Measurements from ENCODE around the gene SDK1.
"Not testable (repeated sequence)": the region's sequence is repeated elsewhere in the genome, so short reads cannot be mapped to it uniquely, and the experiment has no call there.

SDK1 gene

DNA sequence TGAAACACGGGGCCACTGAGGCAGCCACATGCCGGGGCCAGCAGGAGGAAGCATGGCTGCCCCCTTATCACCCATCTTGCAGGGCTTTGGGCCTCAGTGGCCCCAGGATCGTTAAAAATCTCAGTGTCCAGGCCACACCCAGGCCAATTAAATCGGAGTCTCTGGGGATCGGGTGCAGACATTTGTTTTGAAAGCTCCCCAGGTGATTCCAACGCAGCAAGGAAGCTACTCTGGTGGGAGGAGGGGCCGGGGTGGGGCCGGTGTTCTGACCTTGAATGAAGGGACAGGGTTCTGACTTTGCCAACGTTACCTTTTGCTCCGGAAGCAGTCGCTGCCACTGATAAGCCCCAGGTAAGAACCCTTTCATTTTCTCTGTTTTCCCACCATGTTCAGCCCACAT, 968.7 kb downstream of the SDK1 start:
- no peak for DNase-seq

DNA sequence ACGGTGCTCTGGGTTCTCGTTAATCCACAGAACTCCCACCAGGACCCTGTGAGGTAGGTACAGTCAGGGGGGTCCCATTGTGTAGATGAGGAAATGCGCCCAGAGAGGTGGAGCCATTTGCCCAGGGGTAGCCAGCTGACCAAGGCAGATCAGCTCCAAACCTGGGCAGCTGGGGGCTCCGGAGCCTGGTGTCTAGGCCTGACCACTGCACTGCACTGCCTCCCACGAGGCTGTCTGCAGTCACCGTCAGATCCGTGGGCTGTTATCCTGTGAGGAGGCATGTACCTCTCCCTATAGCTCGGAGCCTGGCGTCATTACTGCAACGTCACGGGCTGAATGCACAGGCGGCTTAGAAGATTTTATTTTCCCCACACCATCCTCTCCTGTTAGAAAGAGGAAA, 969.2 kb downstream of the SDK1 start:
- no peak for DNase-seq

DNA sequence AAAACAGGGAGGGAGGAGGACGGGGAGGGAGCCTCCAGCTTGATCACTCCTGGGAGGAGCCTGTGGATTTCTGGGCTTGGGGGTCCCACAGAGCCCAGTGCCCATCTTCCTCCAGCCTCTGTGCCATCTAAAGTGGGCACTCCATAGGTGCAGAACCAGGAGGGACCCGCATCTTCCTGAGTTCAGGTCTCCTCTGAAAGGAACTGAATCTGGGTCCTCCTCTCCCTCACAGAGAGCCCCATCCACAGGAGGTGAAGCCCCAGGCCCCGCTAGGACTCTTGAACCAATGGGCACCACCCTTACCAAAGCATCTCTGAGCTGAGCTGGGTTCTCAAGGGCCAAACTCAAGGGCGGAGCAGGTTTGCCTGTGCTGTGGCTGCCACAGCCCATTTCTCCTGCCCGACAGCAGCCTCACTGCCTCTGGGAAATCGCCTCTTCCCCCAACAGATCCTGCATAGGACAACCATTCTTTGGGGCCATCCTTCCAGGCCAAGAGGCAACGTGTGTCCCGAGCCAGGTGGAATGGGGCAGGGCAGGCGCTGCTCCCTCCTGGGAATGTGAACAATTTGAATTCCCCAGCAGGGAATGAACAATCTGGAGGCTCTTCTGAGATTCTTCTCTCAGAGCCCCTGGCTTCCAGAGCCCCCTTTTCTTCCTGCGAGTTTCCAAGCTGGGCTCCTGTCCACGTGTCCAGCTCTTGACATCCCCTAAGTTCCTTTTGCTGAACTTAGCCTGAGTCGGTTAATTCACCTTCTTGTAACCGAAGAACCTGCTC, 970.1 kb downstream of the SDK1 start:
- DNase-seq: no peak

DNA sequence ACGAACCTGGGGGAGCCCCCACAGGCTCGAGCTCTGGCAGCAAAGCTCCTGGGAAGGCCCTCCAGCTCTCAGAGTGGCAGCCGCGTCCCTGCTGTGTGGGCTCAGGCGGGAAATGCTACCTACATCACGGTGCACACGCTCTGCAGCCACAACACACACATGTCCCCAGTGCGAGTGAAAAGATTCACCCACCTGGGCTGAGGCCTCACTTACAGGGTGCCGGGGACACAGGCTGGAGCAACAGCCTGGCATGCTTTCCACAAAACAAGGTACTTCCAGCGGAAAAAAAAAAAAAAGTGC, 970.6 kb downstream of the SDK1 start:
- no peak for DNase-seq

DNA sequence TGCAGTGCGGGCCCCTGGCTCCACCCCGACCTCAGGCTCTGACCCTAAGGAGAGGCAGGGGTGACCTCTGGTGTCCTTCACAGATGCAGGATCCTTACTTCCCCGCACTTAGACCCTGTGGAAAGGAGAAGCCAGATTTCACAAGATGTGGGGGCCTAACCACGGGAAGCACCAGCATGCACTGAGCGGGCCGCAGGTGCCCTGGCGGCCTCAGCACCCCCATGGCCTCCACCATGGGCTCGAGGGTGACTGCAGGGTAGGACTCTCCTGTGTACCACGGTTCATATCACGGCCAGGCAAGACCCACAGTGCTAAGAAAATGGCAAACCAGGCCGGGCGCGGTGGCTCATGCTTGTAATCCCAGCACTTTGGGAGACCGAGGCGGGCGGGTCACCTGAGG, 971.1 kb downstream of the SDK1 start:
- DNase-seq: no peak

DNA sequence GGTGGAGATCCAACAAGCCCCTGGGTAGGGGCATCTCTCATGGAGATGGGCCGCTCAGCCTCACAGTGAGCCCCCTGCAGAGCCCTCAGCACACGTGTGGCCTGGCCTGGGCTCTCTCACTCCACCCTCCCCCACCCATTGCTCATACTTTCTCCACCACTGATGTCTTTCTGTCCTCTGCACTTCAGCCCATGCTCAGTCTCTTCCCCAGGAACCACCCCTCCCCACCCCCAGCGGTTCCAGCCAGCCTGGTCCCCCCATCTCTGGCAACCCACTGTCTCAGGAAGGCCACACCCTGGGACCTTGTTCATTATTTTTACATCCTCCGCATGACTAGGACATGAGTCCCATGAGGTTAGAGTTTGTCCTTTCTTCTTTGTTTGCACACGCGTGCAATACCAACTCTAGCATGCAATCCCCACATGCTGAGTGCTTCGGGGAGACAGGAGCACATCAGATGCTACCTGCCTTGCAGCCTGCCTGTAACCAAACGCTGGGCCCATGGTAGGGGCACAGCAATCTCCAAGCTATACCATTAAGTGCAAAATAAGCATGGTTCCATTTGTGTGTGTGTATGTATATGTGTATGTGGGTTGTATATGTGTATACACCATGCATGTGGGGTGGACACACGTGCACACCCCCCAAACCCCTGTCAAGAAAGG, 972.6 kb downstream of the SDK1 start:
- DNase-seq: no peak

DNA sequence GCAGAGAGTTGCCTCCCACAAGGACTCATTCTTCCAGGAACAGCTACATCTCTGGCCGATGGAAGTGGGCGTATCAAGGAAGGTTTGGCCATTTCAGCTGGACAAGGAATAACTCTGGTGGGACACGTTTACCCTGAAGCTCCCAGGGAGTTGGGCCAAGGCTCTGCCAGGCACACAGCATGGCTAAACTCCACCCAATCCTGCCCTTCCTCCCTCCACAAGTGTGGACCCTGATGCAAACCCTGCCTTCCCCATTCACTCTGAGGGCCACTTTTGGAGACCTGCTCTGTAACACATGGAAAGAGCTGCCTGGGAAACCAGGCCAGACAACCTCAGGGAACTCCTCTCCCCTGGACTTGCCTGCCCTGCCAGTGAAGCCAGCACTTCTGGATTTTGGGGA, 973.2 kb downstream of the SDK1 start:
- no peak for DNase-seq

DNA sequence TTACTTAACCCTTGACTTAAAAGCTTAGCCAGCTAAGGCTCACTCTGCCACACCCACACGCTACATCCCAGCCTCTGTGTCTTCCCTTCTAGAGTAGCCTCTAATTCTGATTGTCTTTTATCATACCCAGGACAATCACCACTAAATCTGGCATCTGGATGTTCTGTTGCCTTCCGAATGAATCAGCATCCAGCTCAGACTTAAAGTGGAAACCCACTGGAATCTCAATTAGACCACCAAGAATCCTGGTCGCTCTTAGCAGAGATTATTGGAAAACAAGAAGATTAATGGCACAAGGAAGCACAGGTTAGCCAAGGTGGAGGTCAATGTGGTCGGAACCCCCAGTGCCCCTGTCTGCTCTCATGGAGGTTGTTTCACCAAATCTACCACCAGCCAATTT, 976.9 kb downstream of the SDK1 start:
- no peak for DNase-seq

DNA sequence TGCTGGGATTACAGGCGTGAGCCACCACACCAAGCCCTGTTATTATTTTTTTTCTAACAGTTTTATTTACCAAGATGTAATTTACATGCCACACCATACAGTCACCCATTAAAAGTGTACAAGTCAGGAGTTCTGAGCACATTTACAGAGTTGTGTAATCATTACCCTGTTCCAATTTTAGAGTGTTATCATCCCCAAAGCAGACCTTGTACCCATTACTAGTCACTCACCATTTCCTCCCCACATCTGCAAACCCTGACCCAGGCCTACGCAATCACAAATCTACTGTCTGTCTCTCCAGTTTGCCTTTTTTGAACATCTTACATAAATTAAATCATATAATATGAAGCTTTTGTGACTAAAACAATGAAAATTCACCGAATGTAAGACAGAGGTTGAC, 978.2 kb downstream of the SDK1 start:
- no peak for DNase-seq

DNA sequence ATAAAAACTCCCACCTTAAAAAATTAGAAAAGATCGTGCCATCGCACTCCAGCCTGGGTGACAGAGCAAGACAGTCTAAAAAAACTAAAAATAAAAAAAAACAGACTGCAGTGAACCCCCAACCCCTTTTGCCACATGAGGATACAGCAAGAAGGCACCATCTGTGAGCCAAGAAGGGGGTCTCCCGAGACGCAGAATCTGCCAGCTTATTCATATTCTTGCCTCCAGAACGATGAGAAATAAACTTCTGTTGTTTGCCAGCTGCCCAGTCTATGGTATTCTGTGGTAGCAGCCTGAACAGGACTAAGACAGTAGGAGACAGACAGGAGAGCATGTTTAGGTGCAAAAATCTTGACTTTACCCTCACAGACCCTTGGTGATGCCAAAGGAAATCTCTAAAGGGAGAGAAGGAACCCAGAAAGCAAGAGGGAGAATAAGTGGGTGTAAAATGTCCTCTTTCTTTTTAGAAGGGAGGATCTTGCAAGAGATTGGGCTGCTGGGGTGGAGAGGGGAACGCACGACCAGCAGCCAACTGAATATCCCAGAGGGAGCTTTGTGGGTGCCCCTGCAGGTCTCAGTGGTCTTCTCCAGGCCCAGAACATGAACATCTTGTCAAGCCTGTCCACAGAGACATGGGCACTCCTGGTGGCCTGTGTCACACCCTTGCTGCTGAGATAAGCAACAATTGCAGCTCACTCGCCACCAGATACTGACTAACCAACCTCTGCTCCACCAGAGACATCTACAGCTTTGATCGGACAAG, 980.4 kb downstream of the SDK1 start:
- no peak for DNase-seq

DNA sequence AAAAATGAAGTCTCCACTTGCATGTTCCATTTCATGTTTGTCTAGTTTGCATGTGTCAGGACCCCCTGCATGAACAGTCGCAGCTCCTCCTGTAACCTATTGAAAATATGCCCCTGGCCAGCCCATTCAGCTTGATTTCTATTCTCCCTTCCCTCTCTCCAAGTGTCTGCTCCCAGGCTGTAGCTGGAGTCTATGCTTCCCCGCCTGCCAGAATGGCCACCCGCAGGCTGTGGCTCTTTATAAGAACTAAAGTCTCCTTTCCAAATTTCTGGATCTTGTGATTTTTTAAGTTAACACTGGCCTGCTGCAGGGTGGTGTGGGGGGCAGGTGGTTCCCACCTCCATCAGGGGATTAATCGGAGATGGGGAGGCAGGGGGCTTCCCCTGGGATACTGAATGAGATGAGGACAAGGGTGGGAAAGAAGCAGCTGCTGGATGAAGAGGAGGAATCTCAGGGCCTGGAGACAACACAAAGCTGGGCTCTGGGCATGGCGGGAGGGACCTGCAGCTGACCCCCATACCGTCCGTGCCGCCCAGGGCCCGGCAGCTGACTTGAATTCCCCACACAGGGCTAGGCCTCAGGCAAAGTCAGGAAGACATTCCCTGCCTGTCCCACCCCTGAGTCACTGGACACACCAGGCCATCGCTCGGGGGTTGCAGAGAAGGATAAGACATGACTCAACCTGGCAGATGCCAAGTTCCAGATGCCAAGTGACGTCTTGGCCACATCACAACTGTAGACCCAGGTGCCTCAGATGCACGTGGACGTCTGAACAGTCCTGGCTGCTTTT, 981.6 kb downstream of the SDK1 start:
- no peak for DNase-seq

DNA sequence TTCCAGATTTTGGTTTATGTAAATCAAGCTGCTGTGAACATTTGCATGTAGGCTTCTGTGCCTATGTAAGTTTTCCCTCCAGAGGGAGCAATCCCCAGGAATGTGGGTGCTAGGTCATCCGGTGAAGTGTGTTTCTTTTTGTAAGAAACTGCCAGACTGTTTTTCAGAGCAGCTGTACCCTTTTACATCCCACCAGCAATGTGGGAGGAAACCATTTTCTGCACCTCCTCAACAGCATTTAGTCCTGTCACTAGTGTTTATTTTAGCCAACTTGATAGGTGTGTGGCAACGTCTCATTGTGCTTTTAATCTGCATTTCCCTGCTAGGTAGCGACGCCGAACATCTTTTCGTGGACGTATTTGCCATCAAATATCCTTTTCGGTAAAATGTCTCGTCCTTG, 985.3 kb downstream of the SDK1 start:
- no peak for DNase-seq

DNA sequence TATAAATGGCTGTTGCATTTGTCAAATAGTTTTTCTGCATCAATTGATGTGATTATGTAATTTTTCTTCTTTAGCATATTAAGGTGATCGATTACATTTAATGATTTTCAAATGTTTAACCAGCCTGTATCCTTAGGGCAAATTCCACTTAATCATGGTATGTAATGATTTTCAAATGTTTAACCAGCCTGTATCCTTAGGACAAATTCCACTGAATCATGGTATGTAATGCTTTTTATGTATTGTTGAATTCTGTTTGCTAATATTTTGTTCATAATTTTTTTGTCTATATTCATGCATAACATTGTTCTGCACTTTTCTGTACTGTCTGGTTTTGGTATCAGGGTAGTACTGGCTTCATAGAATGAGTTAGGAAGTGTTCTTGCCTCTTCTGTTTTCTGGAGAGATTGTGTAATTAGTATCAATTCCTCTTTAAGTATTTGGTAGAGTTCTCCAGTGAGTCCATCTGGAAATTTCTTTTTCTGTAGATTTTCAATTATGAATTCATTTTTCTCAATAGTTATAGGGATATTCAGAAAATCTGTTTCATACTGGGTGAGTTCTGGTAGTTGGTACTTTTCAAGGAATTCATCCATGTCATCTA, 987.8 kb downstream of the SDK1 start:
- no peak for DNase-seq

DNA sequence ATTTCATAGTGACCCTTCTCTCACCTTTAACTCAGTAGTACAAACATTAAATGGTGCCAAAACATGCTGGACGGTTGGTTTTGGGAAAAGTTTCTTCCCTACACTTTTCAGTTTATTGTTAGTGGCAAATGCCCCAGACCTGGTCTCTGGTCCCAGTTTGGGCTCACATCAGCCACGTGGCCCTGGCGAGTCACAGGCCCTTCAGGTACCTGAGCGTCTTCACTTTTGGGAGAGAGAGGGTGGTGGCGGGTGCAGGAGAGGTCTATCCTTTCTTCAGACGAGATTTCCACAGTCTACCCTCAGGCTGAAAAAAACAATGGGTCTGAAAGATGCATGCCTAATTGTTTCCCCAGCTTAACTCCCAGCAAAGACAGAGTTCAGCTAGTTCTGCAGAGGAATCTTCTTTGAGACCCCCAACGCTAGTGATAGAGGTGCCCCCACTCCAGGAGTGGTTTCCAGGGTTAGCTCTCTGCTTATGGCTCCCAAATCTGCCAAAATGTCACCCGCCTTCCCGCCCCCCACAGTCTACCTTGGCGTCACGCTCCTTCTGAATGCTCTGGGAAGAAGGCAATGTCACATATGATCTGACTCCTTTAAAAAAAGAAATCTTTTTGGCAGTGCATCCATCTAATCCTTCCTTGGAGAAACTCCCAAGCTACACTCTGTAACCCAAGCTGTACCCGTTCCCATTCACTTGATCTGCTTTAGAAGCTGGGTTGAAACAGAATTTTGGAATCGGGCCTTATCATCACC, 996.3 kb downstream of the SDK1 start:
- DNase-seq: no peak

DNA sequence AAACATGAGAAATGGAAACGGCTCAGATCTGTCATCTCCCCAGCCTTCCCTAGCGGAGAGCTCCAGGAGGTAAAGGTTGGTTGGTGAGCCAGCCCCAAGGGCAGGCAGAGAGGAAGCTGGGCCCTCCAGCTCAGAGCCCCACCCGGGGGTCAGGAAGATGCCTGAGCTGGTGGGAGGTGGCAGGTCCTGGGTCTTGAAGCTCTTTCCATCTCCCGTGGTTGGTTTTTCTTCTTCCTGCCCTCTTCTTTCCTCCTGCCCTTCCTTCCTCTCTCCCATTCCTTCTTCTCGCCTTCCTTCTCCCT, 996.8 kb downstream of the SDK1 start:
- no peak for DNase-seq

DNA sequence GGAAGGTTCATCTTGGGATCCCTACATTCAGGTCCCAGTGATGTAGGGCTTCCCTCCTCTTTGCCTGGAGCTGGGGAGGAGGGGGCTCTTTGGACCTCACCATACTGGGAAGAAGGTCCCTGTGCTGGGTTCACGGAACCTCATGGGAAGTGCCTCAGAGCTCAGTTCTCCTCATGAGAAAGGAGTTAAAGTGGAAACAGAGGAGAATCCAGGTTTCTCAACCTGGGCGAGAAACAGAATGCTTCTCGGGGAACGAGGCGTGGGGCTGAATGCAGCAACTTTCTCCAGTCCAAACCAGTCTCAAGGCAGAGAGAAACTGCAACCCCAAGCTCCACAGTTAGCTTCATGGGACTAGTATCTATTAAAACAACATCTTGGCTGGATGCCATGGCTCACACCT, 998.4 kb downstream of the SDK1 start:
- no peak for DNase-seq

DNA sequence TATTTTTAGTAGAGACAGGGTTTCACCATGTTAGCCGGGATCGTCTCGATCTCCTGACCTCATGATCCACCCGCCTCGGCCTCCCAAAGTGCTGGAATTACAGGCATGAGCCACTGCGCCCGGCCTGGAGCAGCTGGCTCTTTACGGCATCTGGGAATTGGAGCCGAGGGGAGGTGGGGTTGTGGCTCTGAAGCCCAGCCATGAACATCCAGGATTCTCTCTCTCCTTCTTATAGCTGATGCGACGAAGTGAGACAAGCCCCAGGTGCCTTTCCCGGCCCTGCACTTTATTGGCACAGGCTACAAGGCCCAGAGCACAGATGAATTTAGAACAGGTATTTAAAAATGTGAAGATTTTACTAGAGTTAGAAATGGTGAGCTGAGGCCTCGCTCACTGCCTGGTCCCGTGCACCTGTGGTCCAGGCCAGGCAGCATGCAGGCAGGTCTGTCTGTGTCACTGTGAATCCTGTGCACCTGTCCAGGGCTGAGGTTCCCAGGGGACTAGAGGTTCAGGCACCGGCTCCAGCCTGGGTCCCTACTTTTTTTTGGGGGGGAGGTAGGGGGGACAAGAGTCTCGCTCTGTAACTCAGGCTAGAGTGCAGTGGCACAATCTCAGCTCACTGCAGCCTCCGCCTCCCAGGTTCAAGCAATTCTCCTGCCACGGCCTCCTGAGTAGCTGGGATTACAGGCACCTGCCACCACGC, 1001.3 kb downstream of the SDK1 start:
- DNase-seq: no peak

DNA sequence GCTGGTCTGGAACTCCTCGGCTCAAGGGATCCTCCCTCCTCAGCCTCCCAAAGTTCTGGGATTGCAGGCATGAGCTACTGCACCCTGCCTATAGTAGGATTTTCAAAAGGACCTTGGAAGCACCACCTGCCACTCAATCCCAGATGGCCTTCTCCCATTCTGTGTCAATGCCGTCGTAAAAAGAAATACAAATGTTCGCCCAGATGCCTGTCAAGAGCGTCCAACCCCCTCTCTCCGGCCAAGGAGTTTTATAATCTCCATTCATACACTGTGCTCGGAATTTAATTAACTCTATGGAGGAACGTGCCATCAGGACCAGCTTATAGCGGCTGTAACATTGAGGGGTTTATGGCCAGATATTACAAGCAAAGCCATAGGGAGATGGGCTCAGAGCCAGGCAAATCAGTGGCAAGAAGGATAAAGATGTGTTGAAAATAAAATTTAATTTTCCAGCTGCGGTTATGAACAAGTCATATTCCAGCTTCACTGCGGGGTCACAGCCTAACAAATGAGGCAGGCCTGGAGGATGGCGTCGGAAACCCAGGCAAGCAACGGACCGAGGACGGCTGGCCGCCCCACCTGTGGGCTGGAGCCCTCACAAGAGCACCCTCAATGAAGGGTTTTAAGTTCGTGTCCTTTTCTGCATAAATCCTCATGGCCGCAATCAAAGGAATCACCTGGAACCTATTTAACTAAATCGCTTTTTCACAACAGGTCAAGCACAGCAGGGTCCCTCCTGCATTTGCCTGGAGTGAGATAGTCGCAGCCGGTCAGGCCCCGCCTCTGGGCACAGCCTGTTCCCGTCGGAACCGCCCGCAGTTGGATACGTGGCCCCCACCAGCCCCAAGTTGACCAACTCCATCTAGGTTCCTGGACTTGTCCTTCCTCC, 1006.5 kb downstream of the SDK1 start:
- DNase-seq: no peak

DNA sequence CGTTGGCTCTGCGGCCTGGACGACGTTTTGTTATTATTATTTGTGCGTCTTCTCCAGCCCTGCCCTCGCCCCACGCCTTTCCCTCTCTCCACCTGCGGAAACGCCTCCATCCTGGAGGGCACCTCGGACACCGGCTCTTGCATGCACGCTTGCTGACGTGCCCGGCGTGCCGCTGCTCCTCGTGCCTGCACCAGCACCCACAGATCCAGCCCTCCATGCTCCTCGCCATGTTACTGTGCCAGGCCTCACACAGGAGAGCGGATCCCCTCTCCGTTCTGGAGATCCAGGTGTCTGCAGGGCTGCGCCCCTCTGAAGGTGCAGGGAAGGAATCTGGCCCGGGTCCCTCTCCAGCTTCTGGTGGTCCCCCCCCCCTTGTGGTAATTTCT, 1007.1 kb downstream of the SDK1 start:
- DNase-seq: no peak

DNA sequence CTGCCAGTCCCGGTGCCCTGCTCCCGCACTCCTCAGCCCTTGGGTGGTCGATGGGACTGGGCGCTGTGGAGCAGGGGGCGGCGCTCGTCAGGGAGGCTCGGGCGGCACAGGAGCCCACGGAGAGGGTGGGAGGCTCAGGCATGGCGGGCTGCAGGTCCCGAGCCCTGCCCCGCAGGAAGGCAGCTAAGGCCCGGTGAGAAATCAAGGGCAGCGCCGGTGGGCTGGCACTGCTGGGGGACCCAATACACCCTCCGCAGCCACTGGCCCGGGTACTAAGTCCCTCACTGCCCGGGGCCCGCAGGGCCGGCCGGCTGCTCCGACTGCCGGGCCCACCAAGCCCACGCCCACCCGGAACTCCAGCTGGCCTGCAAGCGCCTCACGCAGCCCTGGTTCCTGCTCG, 1012.9 kb downstream of the SDK1 start:
- not testable (repeated sequence) for DNase-seq

DNA sequence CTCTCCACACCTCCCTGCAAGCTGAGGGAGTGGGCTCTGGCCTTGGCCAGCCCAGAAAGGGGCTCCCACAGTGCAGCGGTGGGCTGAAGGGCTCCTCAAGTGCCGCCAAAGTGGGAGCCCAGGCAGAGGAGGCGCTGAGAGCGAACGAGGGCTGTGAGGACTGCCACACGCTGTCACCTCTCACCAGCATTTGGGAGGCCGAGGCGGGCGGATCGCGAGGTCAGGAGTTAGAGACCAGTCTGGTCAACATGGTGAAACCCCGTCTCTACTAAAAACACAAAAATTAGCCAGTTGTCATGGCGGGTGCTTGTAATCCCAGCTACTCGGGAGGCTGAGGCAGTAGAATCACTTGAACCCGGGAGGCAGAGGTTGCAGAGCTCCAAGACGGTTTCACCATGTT, 1013.3 kb downstream of the SDK1 start:
- not testable (repeated sequence) for DNase-seq
